Cardiac septum (tissue), 1 donor: ENCODE data around the gene TBCD. TPM values are rescaled to one million over a fixed set of nuclear protein-coding genes. Genes with fewer than 3 reads are reported as not detected.

Experiments used
- DNase-seq: peaks from one replicate; pipeline ENCODE4 v3.0.0-alpha.2; 2020; ENCODE audit warnings: low spot score
- intact Hi-C: fragments of 100-400 bp; cut with DNase I; formaldehyde crosslinking; loops from one replicate; pipeline ENCODE4 v1.14.0; 2022
- total RNA-seq: library from RNA; stranded (reverse); fragmentation: NEBNext Ultra II Directional; extraction: Animal tissue kit (Norgen Biotek cat#: 25700); gene quantifications from one replicate; pipeline ENCODE4 v1.2.1, GENCODE V29; 2021
- donor health status: DM: no; HTN: no; CAD: no.

TBCD gene
- total RNA-seq, 1 donor from 2014 or later = 67.3 TPM

- DNase-seq = no peak
- intact Hi-C loops = no loop called here
These were observed 151.4 kb downstream of the TBCD start for GRCh38 chr17:82902972-82903874.

GRCh38 chr17:82905130-82905529 is 153.3 kb downstream of the TBCD start:
- DNase-seq = no peak
- intact Hi-C loops = no loop called here

- intact Hi-C loops = no loop called here
- no peak for DNase-seq
These were observed 156.1 kb downstream of the TBCD start for GRCh38 chr17:82907797-82908542.

GRCh38 chr17:82908543-82909160 is 156.8 kb downstream of the TBCD start:
- no peak for DNase-seq

GRCh38 chr17:82909322-82909904 is 157.5 kb downstream of the TBCD start:
- DNase-seq = no peak
- intact Hi-C loops = no loop called here

More at GRCh38 chr17:82908543-82909160, 156.8 kb downstream of the TBCD start:
- intact Hi-C loops = no loop called here

- no peak for DNase-seq
- intact Hi-C loops = loop anchor here (5.0 to 10.0 kb wide), 2 partner anchors 33 to 65 kb away; partner anchors contain the start of gene ZNF750
These were observed 158.2 kb downstream of the TBCD start for GRCh38 chr17:82910041-82910481.

GRCh38 chr17:82910770-82911169 is 158.9 kb downstream of the TBCD start:
- intact Hi-C loops = loop anchor here (5.0 to 10.0 kb wide), 2 partner anchors 33 to 66 kb away; partner anchors contain the start of gene ZNF750
- DNase-seq = no peak

GRCh38 chr17:82911822-82912221 is 160.0 kb downstream of the TBCD start:
- DNase-seq = no peak
- intact Hi-C loops = loop anchor here (5.0 to 10.0 kb wide), 2 partner anchors 35 to 67 kb away; partner anchors contain the start of gene ZNF750

GRCh38 chr17:82912484-82913089 is 160.7 kb downstream of the TBCD start:
- DNase-seq = no peak
- intact Hi-C loops = loop anchor here (5.0 to 10.0 kb wide), 2 partner anchors 35 to 68 kb away; partner anchors contain the start of gene ZNF750

GRCh38 chr17:82913304-82914043 is 161.6 kb downstream of the TBCD start:
- intact Hi-C loops = loop anchor here (5.0 to 10.0 kb wide), 2 partner anchors 36 to 69 kb away; partner anchors contain the start of gene ZNF750

GRCh38 chr17:82914375-82914774 is 162.5 kb downstream of the TBCD start:
- intact Hi-C loops = loop anchor here (5.0 to 10.0 kb wide), 2 partner anchors 37 to 70 kb away; partner anchors contain the start of gene ZNF750
- no peak for DNase-seq

More at GRCh38 chr17:82913304-82914043, 161.6 kb downstream of the TBCD start:
- DNase-seq = no peak

GRCh38 chr17:82915010-82915756 is 163.3 kb downstream of the TBCD start:
- DNase-seq = no peak

GRCh38 chr17:82915757-82916027 is 163.8 kb downstream of the TBCD start:
- intact Hi-C loops = loop anchor here (1.0 to 10.0 kb wide), 2 partner anchors 71 to 134 kb away; partner anchors contain the start of gene ZNF750
- DNase-seq = no peak

More at GRCh38 chr17:82915010-82915756, 163.3 kb downstream of the TBCD start:
- intact Hi-C loops = loop anchor here (1.0 to 10.0 kb wide), 2 partner anchors 70 to 134 kb away; partner anchors contain the start of gene ZNF750

- intact Hi-C loops = loop anchor here (10.0 kb wide), 1 partner anchor 73 kb away; the partner anchor contains the start of gene ZNF750
- no peak for DNase-seq
These were observed 166.0 kb downstream of the TBCD start for GRCh38 chr17:82917699-82918345.

- intact Hi-C loops = loop anchor here (10.0 kb wide), 1 partner anchor 74 kb away; the partner anchor contains the start of gene ZNF750
- DNase-seq = no peak
These were observed 166.6 kb downstream of the TBCD start for GRCh38 chr17:82918508-82918907.

- intact Hi-C loops = no loop called here
- no peak for DNase-seq
These were observed 168.3 kb downstream of the TBCD start for GRCh38 chr17:82920150-82920549.

- intact Hi-C loops = no loop called here
- no peak for DNase-seq
These were observed 168.8 kb downstream of the TBCD start for GRCh38 chr17:82920715-82921114.
